HG02938 (cell line): ENCODE measurements around the gene PRPF6.

ENCODE experiments used
- ATAC-seq: cut with Tn5 transposase; IDR thresholded peaks from one replicate; pipeline ENCODE4 v1.9.1; 2021; ENCODE audit warnings: mild to moderate bottlenecking, moderate library complexity; ENCODE audit not compliant: unreplicated experiment

Gene PRPF6

GRCh38 chr20:64073476-64074183, 92.7 kb downstream of the PRPF6 start:
- ATAC-seq: no peak

DNA sequence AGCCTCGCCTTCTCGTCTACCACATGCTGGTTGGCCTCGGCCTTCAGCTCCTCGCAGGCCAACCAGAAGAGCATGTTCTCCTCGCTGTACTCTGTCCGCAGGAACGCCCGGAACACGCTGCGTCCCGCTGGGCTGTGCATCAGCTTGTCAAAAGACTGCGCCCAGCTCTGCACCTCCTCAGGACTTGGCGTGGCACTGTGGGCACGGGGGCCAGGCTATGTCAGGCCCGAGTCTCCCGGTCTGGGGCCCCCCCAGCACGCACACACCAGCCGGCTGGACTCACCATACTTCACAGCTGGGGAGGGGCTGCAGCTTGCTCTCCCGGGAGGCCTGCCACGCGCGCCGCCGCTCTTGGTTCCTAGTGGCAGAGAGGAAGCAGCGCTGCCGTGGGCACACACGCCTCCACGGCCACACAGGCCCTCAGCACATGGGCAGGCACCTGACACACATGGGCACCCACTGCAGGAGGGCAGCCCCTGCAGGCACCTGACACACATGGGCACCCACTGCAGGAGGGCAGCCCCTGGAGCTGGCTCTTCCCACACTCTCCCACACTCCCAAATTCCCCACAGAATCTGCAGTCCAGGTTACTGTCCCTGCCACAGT, 93.4 kb downstream of the PRPF6 start:
- ATAC-seq: no peak

DNA sequence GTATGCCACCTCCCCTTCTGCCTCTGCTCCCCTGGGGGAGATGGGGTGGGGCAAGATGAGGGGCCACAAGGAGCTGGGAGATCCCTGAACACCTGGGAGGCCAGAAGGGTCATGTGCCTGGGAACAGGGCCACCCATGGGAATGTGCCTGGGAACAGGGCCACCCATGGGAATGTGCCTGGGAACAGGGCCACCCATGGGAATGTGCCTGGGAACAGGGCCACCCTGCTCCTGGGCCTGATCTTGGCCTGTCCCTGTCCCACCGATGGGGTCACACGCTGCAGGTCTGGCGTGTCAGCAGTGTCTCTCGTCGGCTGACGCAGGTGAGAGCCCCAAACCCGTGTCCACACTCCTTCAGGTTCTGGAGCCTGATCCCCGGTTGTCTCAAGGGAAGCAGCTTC, 94.0 kb downstream of the PRPF6 start:
- no peak for ATAC-seq

DNA sequence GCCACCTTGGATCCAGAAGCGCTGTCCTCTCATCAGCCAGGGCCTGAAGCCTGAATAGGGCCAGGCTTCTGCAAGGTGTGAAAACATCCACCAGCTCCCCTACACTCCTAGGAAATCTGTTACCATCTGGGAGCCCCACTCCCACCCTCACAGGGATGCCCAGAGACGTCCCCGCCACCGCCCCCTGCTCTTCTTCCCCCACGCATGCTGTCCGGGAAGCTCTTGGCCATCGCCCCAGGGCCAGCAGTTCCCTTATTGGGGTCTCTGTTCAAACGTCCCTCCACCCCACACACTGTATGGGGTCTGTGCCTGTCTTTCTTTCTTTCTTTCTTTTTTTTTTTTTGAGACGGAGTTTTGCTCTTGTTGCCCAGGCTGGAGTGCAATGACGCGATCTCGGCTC, 94.6 kb downstream of the PRPF6 start:
- no peak for ATAC-seq

GRCh38 chr20:64076061-64076997, 95.4 kb downstream of the PRPF6 start:
- no peak for ATAC-seq

GRCh38 chr20:64077094-64077493, 96.2 kb downstream of the PRPF6 start:
- ATAC-seq: no peak

- ATAC-seq: no peak
Observed at GRCh38 chr20:64077541-64077875, 96.6 kb downstream of the PRPF6 start.

DNA sequence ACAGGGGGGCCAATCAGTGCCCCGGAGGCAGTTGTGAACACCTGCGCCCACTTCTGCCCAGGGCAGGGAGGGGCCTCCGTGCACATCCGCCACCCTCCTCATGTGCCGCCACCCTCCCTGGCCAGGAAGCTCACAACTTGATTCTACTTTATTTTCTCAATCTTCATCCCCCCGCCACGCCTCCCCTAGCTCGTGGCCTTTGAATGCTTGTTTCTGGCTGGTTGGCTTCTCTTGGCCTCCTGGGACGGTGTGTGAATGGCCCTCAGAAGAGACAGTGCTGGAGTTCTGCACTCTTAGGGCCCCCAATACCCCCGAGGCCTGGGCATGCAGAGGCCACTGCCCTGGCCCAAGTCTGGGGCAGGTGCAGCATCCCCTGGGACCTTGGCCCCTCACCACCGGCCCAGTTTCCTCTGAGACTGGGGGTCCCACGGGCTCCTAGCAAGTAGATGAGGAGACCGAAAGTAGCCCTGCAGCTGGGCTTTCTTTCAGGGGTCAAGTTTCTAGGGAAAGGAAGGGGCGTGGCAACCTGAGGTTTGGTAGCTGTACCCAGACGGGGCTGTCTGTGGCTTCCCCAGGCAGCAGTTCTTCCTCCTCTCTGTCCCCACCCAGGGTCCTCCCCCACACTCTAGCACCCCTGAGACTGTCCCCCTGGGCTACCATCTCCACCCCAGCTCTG, 97.1 kb downstream of the PRPF6 start:
- ATAC-seq: no peak

DNA sequence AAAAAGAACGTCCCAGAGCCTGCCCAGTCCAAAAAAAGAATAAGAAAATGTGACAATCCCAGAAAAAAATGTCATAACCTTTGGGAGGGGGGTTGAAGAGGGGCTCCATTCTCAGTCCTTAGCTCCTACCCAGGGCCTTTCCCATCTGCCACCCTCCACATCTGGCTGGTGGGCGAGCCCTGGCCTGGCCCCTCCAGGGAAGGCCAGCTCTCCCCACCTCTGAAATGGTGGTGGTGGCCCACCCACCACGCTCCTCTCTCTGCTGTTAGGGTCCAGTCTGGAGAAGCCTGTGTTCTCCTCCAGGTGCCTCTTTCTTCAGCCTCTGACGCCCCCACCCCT, 98.0 kb downstream of the PRPF6 start:
- no peak for ATAC-seq

GRCh38 chr20:64079273-64080012, 98.5 kb downstream of the PRPF6 start, which contains the start of gene RGS19:
RGS19 (minus strand) TSS chr20:64079518; CDS start chr20:64076886, 2,632 bp downstream.
- no peak for ATAC-seq

DNA sequence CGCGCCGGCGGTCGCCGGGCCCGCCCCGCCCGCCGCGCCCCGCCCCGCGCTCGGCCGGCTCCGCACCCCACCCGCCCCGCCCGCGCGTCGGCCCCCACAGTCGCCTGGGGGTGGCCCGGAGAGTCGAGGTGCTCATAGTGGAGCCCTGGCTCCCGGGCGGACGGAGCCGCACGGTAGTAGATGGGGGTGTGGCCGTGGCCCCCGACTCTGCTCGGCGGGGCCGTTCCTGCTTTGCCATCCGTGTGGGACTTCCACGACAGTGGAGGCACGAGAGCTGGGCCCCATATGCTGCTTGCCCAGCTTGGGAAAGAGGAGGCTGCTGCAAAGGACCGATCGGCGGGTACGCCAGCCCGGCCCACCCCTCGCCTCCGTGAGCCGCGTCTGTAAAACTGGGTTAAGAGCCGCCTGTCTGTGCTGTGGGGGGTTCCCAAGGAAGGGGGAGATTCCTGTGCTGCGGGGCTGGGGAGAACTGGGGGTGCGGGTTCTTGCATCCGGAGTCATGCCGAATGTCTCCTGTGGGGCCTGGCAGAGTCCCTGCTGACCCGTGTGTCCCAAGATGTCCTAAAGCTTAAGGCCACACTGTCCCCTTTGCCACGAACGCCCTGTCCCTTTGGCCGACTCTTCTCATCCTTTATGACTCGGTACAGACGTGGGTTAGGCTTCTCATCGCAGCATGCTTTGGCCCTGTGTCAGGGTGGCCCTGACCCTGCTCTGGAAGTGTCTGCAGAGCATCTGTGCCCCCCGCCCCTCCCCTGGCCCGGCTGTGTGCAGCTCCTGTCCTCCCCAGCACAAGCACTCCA, 99.3 kb downstream of the PRPF6 start, which contains the start of gene OPRL1:
Gene OPRL1, plus strand, starts transcription at position 70 of the 800 bp plus-strand sequence. CDS start 12,639 bp downstream, outside the sequence.
- no peak for ATAC-seq

DNA sequence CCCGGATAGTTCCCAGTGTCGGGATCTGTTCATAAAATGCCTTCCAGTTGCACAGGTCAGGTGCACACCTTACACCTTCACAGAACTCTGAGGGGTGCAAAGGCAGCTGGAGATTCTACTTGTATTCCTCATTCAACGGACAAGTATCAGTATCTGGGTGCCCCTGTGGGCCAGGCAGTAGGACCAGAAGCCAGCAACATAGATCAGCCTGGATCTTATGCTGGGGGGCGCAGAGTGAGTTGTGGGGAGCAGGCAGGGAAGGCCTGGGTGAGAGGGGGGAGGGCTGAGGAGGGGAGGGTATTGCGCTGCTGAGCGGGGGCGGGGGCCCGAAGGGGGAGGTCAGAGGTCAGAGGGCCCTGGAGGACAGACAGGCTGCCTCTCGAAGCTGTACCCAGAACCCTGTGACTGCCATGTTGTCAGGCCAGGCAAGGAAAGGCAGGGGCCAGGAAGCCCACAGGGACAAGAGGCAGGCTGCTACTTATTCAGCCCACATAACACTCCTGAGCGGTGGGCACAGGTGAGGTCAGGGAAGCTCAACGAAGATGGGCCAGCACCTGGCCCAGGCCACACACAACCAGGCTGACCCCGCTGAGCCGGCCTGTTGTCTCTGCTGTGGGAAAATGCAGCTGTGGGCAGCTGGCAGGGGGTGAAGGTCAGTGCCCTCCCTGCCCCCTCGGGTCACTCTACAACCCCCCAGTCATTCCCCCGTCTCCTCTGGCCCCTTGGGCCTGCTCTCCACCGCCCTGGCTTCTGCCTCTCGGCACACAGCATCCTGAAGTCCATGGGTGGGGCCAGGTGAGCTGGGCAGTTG, 100.1 kb downstream of the PRPF6 start:
- ATAC-seq: no peak

DNA sequence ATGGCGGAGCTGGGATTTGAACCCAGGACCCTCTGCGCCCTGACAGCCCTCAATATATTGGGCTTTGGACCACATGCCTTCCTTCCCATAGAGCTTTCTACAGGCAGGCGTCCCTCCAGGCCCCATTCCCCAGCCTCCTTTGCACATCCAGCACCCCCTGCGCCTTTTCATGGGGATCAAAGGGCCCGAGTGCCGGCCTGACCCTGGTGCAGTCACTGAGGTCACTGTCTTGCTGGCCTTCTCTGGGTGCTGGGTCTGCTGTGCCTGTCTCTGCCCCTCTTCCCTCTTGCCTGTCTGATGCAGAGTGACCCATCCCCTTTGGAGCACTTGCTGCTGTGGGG, 100.7 kb downstream of the PRPF6 start:
- no peak for ATAC-seq

GRCh38 chr20:64082126-64082731, 101.3 kb downstream of the PRPF6 start:
- no peak for ATAC-seq
